NOMO-1 treated with dmso at 0.1 percent for 144 hours (cell line): Measurements from ENCODE around the gene PARP14.
"Not testable (repeated sequence)": the region's sequence is repeated elsewhere in the genome, so short reads cannot be mapped to it uniquely, and the experiment has no call there.

ENCODE experiments used
- DNase-seq: peaks from one replicate; lab custom pipeline; 2025; ENCODE audit not compliant: unreplicated experiment; lab: John Stamatoyannopoulos, UW

PARP14 gene

GRCh38 chr3:122719273-122719921 lies 38.8 kb downstream of the PARP14 start:
- no peak for DNase-seq

- no peak for DNase-seq
Observed at GRCh38 chr3:122725106-122725505, 44.5 kb downstream of the PARP14 start.

- no peak for DNase-seq
Observed at GRCh38 chr3:122727294-122727693, 46.7 kb downstream of the PARP14 start.

GRCh38 chr3:122727766-122728165 lies 47.1 kb downstream of the PARP14 start:
- no peak for DNase-seq

GRCh38 chr3:122728186-122728585 lies 47.5 kb downstream of the PARP14 start:
- DNase-seq, result no peak

- DNase-seq, result no peak
Observed at GRCh38 chr3:122728756-122729514, 48.3 kb downstream of the PARP14 start.

GRCh38 chr3:122730240-122730639 lies 49.6 kb downstream of the PARP14 start:
- no peak for DNase-seq

- not testable (repeated sequence) for DNase-seq
Observed at GRCh38 chr3:122732682-122733525, 52.3 kb downstream of the PARP14 start.

- no peak for DNase-seq
Observed at GRCh38 chr3:122739172-122739571, 58.5 kb downstream of the PARP14 start.

- no peak for DNase-seq
Observed at GRCh38 chr3:122742234-122742633, 61.6 kb downstream of the PARP14 start.

GRCh38 chr3:122743581-122744120 lies 63.0 kb downstream of the PARP14 start:
- DNase-seq, result no peak

- DNase-seq, result no peak
Observed at GRCh38 chr3:122745369-122746021, 64.9 kb downstream of the PARP14 start.

- DNase-seq, result not testable (repeated sequence)
Observed at GRCh38 chr3:122747295-122747694, 66.7 kb downstream of the PARP14 start.

- no peak for DNase-seq
Observed at GRCh38 chr3:122748347-122748746, 67.7 kb downstream of the PARP14 start.

GRCh38 chr3:122754929-122755328 lies 74.3 kb downstream of the PARP14 start:
- no peak for DNase-seq

- no peak for DNase-seq
Observed at GRCh38 chr3:122755491-122755890, 74.9 kb downstream of the PARP14 start.

GRCh38 chr3:122758877-122759560 lies 78.4 kb downstream of the PARP14 start:
- no peak for DNase-seq

- DNase-seq, result no peak
Observed at GRCh38 chr3:122760453-122761271, 80.0 kb downstream of the PARP14 start.

GRCh38 chr3:122766430-122766829 lies 85.8 kb downstream of the PARP14 start:
- DNase-seq, result no peak
